ENCODE data around the gene GPSM1.
"Not testable (repeated sequence)": the region's sequence is repeated elsewhere in the genome, so short reads cannot be mapped to it uniquely, and the experiment has no call there.

Gene GPSM1

DNA sequence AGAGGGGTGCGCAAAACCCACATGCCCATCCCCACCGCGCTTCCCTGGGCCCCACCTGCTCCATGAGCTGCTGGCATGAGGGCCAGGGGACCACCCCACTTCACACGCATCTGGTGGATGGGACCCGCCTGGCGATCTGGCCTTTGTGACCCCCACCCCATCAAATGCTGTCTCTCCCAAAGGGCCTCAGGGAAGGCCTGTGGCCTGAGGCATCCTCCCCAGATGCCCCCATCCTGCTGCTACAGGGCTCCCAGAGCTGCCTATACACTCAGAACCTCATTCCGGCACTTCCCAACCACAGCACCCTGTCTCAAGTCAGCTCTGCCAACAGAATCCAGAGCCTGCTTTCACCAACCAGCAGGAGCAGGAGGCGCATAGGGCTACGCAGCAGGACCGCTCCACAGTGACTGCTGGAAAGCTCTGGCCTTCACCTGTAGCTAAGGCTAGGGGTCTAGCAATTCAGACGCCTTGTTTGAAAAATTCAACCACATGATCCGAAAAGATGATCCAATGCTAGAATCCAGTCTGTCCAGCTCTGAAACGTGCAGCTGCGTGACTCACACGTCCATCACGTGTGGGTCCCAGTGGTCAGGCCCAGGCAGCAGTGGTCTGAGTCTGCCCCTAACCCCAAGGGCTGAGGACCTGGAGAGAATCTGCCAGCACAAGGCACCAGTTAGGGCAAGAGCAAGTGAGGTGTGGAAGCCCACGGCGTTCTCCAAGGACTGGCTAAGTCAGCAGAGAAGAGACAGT lies 74.0 kb downstream of the GPSM1 start:
- no peak for DNase-seq

GRCh38 chr9:136402067-136402466 lies 74.7 kb downstream of the GPSM1 start:
- DNase-seq = no peak

DNA sequence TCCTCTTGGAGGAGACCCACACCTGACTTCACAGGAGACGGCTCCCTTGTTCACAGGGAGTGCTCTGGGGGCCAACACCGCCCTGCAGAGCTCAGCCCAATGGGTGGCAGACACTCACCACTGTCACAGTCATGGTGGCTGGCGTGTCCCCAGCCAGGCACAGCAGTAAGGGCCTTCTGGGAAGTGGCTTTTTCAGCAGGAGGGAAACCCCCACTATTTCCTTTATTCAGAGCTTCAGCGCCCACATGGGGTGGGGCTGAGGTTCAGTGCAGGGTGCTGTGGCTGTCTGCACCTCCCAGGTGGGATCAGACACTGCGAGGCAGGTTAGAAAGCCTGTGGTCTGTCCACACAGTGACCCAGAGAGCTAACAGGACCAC lies 76.2 kb downstream of the GPSM1 start:
- no peak for DNase-seq

- no peak for DNase-seq
Observed at GRCh38 chr9:136403915-136404800, 76.8 kb downstream of the GPSM1 start.

- DNase-seq = no peak
Observed at GRCh38 chr9:136404801-136405136, 77.4 kb downstream of the GPSM1 start.

DNA sequence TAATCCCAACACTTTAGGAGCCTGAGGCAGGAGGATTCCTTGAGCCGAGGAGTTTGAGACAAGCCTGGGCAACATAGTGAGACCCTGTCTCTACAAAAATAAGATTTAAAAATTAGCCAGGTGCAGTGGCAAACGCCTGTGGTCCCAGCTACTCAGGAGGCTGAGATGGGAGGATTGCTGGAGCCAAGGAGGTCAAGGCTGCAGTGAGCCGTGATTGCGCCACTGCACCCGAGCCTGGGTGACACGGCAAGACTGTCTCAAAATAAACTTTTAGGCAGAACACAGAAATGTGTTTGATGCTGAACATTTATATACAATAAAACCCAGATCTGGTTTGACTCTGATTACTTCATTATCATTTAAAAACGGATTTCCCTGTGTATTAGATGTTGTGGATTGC lies 78.1 kb downstream of the GPSM1 start:
- DNase-seq = no peak

GRCh38 chr9:136405904-136406303 lies 78.6 kb downstream of the GPSM1 start:
- DNase-seq = not testable (repeated sequence)

DNA sequence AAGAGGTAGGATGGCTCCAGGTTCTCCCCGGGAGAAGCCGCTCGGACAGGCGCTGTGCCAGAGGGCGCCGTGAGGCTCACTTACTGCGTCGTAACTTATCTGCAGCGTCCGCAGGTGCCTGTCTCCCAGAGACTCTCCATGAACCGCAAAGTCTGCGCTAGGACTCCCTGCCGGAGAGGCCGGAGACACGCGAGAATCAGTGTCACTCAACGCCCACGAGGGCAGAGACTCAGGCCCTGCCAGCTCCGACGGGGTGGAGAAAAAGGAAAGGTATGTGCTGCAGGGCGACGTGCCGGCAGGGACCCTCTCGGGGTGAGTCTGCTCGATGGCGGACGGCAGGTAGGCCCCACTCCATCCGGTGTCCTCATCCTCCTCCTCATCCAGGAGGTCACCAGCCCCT lies 79.7 kb downstream of the GPSM1 start:
- DNase-seq = not testable (repeated sequence)

- DNase-seq = no peak
Observed at GRCh38 chr9:136407911-136408310, 80.6 kb downstream of the GPSM1 start.

All from GOT3 (cell line).